DOHH2 (cell line): Measurements from ENCODE around the gene CCDC117.

Experiments used
- H3F3A ChIP-seq: fragments of 200-600 bp; sonication (generic), shearing (Covaris generic); 2 replicates; pipeline ENCODE4 v1.6.0; 2016; ENCODE audit warnings: antibody characterized with exemption, mild to moderate bottlenecking; ENCODE audit not compliant: control insufficient read depth, insufficient read depth
- H3K27ac ChIP-seq: fragments of 200-600 bp; sonication (generic); 2 replicates; pipeline ENCODE4 v1.5.1; 2014; ENCODE audit warnings: low read depth, mild to moderate bottlenecking, low read length, moderate library complexity
- H3K27me3 ChIP-seq: fragments of 200-600 bp; sonication (generic); 2 replicates; pipeline ENCODE4 v1.6.1; 2014; ENCODE audit warnings: mild to moderate bottlenecking, low read length, mixed read lengths; ENCODE audit not compliant: control insufficient read depth
- H3K36me3 ChIP-seq: fragments of 200-600 bp; sonication (generic); 2 replicates; pipeline ENCODE4 v1.6.1; 2014; ENCODE audit warnings: mild to moderate bottlenecking, low read length, moderate library complexity, mixed read lengths; ENCODE audit not compliant: control insufficient read depth
- H3K4me1 ChIP-seq: fragments of 200-600 bp; sonication (generic); 2 replicates; pipeline ENCODE4 v1.6.1; 2014; ENCODE audit warnings: mild to moderate bottlenecking, low read length, mixed read lengths; ENCODE audit not compliant: control insufficient read depth
- H3K4me2 ChIP-seq: fragments of 200-600 bp; sonication (generic); 2 replicates; pipeline ENCODE4 v1.6.0; 2014; ENCODE audit warnings: mild to moderate bottlenecking, low read length, moderate library complexity
- H3K4me3 ChIP-seq: fragments of 200-600 bp; sonication (generic); 2 replicates; pipeline ENCODE4 v1.5.1; 2014; ENCODE audit warnings: mild to moderate bottlenecking, low read length, mixed read lengths
- H3K79me2 ChIP-seq: fragments of 200-600 bp; sonication (generic); 2 replicates; pipeline ENCODE4 v1.6.1; 2014; ENCODE audit warnings: mild to moderate bottlenecking, low read length, mixed read lengths; ENCODE audit not compliant: control insufficient read depth
- H3K9me2 ChIP-seq: fragments of 200-600 bp; sonication (generic); replicated peaks from 2 replicates; pipeline ENCODE4 v1.6.1; 2014; ENCODE audit warnings: mild to moderate bottlenecking, low read length, mixed read lengths; ENCODE audit not compliant: control insufficient read depth
- H3K9me3 ChIP-seq: fragments of 200-600 bp; sonication (generic); 2 replicates; pipeline ENCODE4 v1.6.1; 2014; ENCODE audit warnings: antibody characterized with exemption, low read length, mixed read lengths; ENCODE audit not compliant: control insufficient read depth, insufficient read depth
- H4K20me1 ChIP-seq: fragments of 200-600 bp; sonication (generic); 2 replicates; pipeline ENCODE4 v1.6.0; 2014; ENCODE audit warnings: low read depth, mild to moderate bottlenecking, antibody characterized with exemption, low read length, moderate library complexity; ENCODE audit not compliant: control insufficient read depth, insufficient read depth
- EZH2phosphoT487 ChIP-seq: fragments of 200-600 bp; sonication (generic); IDR thresholded peaks from 2 replicates; pipeline ENCODE4 v1.6.1; 2017; ENCODE audit warnings: borderline replicate concordance, mild to moderate bottlenecking, antibody characterized with exemption, low read length, moderate library complexity, mixed read lengths
- TF ChIP-seq, protein P1 (sequence below): fragments of 200-600 bp; sonication (generic); IDR thresholded peaks from one replicate; pipeline ENCODE4 v1.5.1; 2014; ENCODE audit warnings: antibody characterized with exemption, mild to moderate bottlenecking, low read depth, low read length; ENCODE audit not compliant: poor library complexity, severe bottlenecking

The CCDC117 gene

DNA sequence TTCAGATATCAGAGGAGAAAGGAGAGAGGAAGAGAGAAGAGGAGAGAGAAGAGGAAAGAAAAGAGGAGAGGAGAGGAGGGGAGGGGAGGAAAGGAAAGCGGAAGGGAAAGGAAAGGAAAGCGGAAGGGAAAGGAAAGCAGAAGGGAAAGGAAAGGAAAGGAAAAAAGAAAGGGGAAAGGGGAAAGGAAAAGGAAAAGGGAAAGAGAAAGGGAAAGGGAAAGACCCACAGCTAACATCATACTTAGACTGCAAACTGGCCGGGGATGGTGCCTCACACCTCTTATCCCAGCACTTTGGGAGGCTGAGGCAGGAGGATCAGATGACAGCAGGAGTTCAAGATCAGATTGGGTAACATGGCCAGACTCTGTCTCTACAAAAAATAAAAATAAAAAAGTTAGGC lies 42.3 kb upstream of the CCDC117 start:
- no peak for TF ChIP-seq EZH2phosphoT487
- TF ChIP-seq, protein P1, sequence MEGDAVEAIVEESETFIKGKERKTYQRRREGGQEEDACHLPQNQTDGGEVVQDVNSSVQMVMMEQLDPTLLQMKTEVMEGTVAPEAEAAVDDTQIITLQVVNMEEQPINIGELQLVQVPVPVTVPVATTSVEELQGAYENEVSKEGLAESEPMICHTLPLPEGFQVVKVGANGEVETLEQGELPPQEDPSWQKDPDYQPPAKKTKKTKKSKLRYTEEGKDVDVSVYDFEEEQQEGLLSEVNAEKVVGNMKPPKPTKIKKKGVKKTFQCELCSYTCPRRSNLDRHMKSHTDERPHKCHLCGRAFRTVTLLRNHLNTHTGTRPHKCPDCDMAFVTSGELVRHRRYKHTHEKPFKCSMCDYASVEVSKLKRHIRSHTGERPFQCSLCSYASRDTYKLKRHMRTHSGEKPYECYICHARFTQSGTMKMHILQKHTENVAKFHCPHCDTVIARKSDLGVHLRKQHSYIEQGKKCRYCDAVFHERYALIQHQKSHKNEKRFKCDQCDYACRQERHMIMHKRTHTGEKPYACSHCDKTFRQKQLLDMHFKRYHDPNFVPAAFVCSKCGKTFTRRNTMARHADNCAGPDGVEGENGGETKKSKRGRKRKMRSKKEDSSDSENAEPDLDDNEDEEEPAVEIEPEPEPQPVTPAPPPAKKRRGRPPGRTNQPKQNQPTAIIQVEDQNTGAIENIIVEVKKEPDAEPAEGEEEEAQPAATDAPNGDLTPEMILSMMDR: no peak
- Histone ChIP-seq H3K36me3 (peaks cover 50% of the 10 kb centered on the region), H4K20me1 (peaks cover 4% of the 10 kb centered on the region; the same call in 1 of the 2 replicates), H3K9me2 (no peaks in the 10 kb centered on the region), H3K4me2 (no peak overlapping the region), H3K4me1 (no peaks in the 10 kb centered on the region), H3K27ac (no peak overlapping the region), H3K27me3 (no peaks in the 10 kb centered on the region), H3K79me2 (peaks cover 21% of the 10 kb centered on the region), H3K9me3 (no peaks in the 10 kb centered on the region), H3F3A (0 out of 2 replicates have a peak, but pooled peaks cover 2% of the 10 kb centered on the region), H3K4me3 (no peak overlapping the region)

DNA sequence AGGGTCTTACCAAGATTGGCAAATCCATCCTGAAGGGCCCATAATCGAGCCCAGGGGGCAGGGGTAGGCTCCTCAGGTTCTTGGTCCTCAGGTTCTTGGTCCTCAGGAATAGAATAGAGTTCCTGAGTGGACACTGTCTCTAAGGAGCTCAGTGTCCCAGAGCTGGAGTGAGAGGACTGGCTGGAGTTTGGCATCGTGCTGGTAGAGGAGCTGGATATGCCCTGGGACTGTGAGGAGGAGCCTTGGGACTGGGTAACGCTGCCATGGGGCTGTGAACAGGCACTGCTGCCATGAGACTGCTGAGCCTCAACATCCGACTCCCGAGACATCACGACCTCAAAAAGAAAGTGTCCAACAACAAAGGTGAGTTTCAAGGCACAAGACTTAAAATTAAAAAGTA lies 38.1 kb upstream of the CCDC117 start:
- Histone ChIP-seq H3K27ac (no peak overlapping the region), H3K9me2 (no peaks in the 10 kb centered on the region), H3K79me2 (peaks cover 55% of the 10 kb centered on the region), H3K27me3 (no peaks in the 10 kb centered on the region), H3K9me3 (no peaks in the 10 kb centered on the region), H4K20me1 (peaks cover 4% of the 10 kb centered on the region; the same call in 1 of the 2 replicates), H3K4me3 (no peak overlapping the region), H3F3A (0 out of 2 replicates have a peak, but pooled peaks cover 2% of the 10 kb centered on the region), H3K36me3 (peaks cover 42% of the 10 kb centered on the region), H3K4me2 (no peak overlapping the region), H3K4me1 (no peaks in the 10 kb centered on the region)
- no peak for TF ChIP-seq EZH2phosphoT487
- TF ChIP-seq, protein P1: no peak

DNA sequence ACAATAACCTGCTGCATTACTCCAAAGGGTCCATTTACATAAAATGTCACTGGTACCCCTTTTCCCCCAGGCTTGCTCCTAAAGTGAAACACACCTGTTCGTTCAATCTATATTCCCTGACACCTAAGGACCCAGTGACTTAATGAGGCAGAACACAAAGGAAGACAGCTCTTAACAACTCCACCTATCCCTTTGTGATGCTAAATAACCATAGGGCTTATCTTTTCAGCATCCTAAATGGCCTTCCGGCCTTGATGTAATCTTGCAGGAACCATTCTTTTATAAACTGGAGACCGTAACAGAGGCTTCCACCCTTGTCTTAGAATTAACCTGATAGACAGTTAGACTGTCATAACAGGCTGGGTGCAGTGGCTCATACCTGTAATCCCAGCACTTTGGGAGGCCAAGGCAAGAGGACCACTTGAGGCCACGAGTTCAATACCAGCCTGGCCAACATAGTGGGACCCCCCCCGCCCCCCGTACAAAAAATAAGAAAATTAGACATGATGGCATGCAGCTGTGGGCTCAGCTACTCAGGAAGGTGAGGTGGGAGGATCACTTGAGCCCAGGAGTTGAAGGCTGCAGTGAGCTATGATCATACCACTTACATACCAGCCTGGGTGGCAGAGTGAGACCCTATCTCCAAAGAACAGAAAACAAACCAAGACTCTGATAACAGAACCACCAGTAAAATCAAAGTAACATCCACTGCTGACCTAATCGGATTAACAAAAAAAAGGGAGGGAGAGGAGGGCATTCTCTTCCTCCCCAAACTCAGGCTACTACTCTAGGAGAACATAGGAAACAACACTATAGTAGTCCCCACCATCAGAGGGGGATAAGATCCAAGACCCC lies 36.0 kb upstream of the CCDC117 start:
- Histone ChIP-seq H3K4me2 (no peak overlapping the region), H4K20me1 (peaks cover 4% of the 10 kb centered on the region; the same call in 1 of the 2 replicates), H3K36me3 (peaks cover 42% of the 10 kb centered on the region), H3K79me2 (peaks cover 74% of the 10 kb centered on the region), H3K4me1 (peaks cover 12% of the 10 kb centered on the region), H3K27ac (no peak overlapping the region), H3F3A (peaks cover 7% of the 10 kb centered on the region), H3K4me3 (no peak overlapping the region), H3K9me2 (no peaks in the 10 kb centered on the region), H3K27me3 (no peaks in the 10 kb centered on the region), H3K9me3 (no peaks in the 10 kb centered on the region)
- no peak for TF ChIP-seq EZH2phosphoT487
- TF ChIP-seq, protein P1: no peak
